Renal cortical epithelial cell (primary cell): ENCODE data around the gene TLR10. TPM values are rescaled to one million over a fixed set of nuclear protein-coding genes. Genes with fewer than 3 reads are reported as not detected.
"Not testable (repeated sequence)": the region's sequence is repeated elsewhere in the genome, so short reads cannot be mapped to it uniquely, and the experiment has no call there.

Source experiments
- DNase-seq: peaks from one replicate; pipeline ENCODE4 v3.0.0-alpha.2; 2011; ENCODE audit warnings: low read depth
- total RNA-seq: library from RNA; depleted of rRNA; stranded (reverse); fragments of >200 nt; gene quantifications from 2 replicates; pipeline ENCODE4 v1.2.3, GENCODE V29; 2014

The TLR10 gene, protein sequence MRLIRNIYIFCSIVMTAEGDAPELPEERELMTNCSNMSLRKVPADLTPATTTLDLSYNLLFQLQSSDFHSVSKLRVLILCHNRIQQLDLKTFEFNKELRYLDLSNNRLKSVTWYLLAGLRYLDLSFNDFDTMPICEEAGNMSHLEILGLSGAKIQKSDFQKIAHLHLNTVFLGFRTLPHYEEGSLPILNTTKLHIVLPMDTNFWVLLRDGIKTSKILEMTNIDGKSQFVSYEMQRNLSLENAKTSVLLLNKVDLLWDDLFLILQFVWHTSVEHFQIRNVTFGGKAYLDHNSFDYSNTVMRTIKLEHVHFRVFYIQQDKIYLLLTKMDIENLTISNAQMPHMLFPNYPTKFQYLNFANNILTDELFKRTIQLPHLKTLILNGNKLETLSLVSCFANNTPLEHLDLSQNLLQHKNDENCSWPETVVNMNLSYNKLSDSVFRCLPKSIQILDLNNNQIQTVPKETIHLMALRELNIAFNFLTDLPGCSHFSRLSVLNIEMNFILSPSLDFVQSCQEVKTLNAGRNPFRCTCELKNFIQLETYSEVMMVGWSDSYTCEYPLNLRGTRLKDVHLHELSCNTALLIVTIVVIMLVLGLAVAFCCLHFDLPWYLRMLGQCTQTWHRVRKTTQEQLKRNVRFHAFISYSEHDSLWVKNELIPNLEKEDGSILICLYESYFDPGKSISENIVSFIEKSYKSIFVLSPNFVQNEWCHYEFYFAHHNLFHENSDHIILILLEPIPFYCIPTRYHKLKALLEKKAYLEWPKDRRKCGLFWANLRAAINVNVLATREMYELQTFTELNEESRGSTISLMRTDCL
- total RNA-seq = not detected in 2 replicates

- peak; percentile 43 for DNase-seq
Observed at GRCh38 chr4:38782452-38783108, at the start of gene TLR10. TSS of gene TLR10 (minus strand) at chr4:38782990. CDS start at chr4:38775590, 7,400 bp downstream.

GRCh38 chr4:38832206-38832605 is 49.4 kb upstream of the TLR10 start:
- DNase-seq = no peak

DNA sequence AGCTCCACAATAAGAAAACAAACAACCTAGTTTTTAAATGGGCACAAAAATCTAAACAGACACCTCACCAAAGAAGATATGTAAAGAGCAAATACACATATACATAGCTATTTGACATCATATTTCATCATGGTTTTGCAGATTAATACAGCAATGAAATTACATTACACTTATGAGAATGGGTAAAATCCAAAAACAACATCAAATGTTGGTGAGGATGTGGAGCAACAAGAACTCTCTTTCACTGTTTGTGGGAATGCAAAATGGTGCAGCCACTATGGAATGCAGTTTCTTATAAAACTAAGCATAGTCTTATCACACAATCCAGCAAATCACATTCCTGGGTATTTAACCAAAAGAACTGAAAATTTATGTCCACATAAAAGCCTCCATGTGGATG is 48.9 kb upstream of the TLR10 start:
- DNase-seq = no peak

DNA sequence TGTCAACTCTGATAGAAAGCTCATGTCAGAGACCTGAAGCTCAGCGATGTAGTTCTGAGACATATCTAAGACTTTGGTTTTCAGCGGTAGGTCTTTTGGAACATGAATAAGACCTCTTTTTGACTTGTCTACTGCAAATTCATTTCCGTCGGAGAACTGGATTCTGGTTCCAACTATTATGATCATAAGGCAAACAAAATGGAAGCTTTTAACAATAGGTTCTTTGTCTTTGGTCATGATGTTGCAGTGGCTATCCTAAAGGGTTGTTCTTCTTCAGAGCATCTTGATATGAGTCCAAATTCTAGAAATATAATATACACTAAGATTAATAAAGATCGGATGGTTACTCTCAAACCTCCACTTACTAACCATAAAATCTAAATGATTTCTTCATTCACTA is 46.4 kb upstream of the TLR10 start:
- no peak for DNase-seq

- DNase-seq = no peak
Observed at GRCh38 chr4:38823766-38824165, 41.0 kb upstream of the TLR10 start.

GRCh38 chr4:38822748-38823303 is 40.0 kb upstream of the TLR10 start:
- no peak for DNase-seq

DNA sequence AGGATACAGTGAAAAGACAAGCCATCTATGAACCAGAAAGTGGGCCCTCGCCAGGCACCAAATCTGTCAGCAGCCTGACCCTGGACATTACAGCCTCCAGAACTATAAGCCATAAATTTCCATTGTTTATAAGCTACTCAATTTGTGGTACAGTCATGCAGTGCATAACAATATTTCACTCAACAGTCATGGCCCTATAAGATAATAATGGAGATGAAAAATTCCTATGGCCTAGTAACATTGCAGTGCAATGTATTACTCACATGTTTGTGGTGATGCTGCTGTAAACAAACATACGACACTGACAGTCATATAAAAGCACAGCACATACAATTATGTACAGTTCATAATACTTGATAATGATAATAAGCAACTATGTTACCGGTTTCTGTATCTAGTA is 38.9 kb upstream of the TLR10 start:
- no peak for DNase-seq

GRCh38 chr4:38820329-38821061 is 37.7 kb upstream of the TLR10 start:
- no peak for DNase-seq

GRCh38 chr4:38819569-38819968 is 36.8 kb upstream of the TLR10 start:
- peak; percentile 32 for DNase-seq

GRCh38 chr4:38818441-38818976 is 35.7 kb upstream of the TLR10 start:
- no peak for DNase-seq

GRCh38 chr4:38815885-38816782 is 33.3 kb upstream of the TLR10 start:
- no peak for DNase-seq

DNA sequence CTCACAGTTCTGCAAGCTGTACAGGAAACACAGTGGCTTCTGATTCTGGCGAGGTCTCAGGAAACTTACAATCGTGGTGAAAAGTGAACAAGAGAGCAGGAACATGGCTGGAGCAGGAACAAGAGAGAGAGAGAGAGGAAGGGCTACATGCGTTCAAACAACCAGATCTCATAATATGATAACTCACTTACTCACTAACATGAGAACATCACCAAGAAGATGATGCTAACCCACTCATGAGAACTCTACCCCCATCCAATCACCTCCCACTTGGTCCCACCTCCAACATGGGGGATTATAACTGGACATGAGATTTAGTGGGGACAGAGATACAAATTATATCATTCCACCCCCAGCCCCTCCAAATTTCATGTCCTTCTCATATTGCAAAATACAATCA is 31.6 kb upstream of the TLR10 start:
- DNase-seq = no peak

- DNase-seq = no peak
Observed at GRCh38 chr4:38811297-38811696, 28.5 kb upstream of the TLR10 start.

DNA sequence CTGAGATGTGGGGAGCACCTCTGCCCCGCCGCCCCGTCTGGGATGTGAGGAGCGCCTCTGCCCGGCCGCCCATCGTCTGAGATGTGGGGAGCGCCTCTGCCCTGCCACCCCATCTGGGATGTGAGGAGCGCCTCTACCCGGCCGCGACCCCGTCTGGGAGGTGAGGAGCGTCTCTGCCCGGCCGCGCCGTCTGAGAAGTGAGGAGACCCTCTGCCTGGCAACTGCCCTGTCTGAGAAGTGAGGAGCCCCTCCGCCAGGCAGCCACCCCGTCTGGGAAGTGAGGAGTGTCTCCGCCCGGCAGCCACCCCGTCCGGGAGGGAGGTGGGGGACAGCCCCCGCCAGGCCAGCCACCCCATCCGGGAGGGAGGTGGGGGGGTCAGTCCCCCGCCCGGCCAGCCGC is 24.7 kb upstream of the TLR10 start:
- DNase-seq = not testable (repeated sequence)

DNA sequence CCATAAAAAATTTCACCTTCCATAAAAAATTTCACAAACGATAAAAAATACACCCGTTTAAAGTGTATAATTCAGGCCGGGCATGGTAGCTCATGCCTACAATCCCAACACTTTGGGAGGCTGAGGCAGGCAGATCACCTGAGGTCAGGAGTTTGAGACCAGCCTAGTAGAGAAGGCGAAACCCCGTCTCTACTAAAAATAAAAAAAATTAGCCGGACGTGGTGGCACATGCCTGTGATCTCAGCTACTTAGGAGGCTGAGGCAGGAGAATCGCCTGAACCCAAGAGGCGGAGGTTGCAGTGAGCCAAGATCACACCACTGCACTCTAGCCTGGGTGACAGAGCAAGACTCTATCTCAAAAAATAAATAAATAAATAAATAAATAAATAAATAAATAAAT is 23.5 kb upstream of the TLR10 start:
- not testable (repeated sequence) for DNase-seq

DNA sequence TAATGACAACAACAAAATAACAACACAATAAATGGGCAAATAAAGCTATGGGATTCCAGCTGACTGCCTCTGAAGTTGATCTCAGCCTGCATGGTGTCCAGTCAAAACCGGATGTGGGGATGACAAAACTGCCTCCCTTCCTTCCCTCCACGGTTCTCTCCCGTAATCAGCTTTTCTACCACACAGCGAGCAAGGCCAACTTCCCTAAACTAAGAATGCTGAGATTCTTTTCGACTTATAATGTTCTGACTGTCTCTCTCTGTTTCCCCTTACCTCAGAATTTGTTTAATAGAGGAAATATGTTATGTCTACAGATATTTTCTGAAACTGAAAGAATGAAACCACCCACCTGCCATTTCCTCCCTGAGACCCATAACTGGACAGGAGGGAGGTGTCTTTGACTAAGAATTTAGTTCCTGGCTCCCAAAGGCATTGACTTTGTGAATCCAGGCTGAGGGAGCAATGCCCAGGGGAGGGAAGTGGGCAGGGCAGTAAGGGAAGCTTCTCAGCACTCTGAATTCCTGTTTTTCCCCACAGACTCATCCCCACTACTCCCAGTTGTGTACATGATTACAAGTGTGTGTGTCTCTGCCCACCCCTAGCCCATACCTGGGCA is 22.8 kb upstream of the TLR10 start:
- peak; percentile 37 for DNase-seq

GRCh38 chr4:38804654-38805295 is 22.0 kb upstream of the TLR10 start, which contains the start of gene TLR1:
TSS of gene TLR1 (minus strand) at chr4:38804791. CDS start at chr4:38798831, 5,960 bp downstream.
- peak; percentile 92 for DNase-seq

DNA sequence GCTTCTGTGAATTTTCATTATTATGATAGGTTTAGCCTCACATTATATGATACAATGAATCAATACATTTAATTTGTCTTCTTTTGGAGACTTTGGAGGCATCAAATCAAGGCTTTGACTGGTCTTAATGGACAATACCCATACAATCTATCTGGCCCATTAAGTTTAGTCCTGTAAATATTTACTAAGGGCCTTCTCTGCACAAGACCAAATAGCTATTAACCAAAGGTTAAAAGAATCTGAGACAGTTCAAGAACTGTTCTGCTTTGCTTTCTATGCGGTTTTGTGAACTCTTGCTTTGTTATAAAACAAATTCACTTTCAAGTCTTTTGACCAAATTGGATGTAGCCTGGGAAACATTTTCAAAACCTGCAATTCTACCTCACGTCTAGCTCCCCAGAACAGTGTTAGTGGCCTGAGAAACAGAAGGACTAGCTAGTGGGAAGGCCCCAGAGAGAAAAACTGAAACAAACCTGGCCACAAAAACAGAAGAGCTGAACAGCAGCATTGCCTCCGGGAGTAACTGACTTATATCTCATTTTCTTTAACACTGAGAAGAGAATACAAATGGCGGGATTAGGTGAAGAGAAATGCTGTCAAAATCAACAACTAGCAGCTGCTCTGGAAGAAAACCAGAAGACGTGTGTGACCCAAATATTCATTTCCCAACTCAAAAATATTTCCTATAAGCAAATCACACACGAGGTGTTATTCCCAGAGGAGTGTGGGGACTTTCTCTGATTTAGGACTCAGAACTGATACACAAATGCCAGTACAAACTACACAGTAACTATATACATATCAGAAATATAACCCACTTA is 21.3 kb upstream of the TLR10 start:
- peak; percentile 76 for DNase-seq
